PFSK-1 (cell line): ENCODE data around the gene FAM83C.

Source experiments
- FOXP2 ChIP-seq: optimal IDR thresholded peaks from 2 replicates; pipeline ENCODE3; 2011; ENCODE audit warnings: borderline replicate concordance, control low read depth, inconsistent platforms; ENCODE audit not compliant: insufficient read depth; ENCODE audit errors: extremely low read length, extremely low read depth
- POLR2AphosphoS5 ChIP-seq: IDR thresholded peaks from 2 replicates; pipeline ENCODE4 v1.6.1; 2012; ENCODE audit warnings: low read depth, mild to moderate bottlenecking, control low read depth, low read length, moderate library complexity
- SIN3A ChIP-seq: IDR thresholded peaks from 2 replicates; pipeline ENCODE4 v1.6.1; 2012; ENCODE audit warnings: mild to moderate bottlenecking, low read length, moderate library complexity, borderline replicate concordance; ENCODE audit not compliant: insufficient read depth
- TAF1 ChIP-seq: IDR thresholded peaks from 2 replicates; pipeline ENCODE4 v1.6.1; 2012; ENCODE audit warnings: low read length, control low read depth, borderline replicate concordance; ENCODE audit not compliant: insufficient read depth
- TF ChIP-seq, protein P1 (sequence below), 2 experiments: IDR thresholded peaks; 2 replicates each; pipeline versions ENCODE4 v1.6.1 to v1.8.0; 2011 to 2012; ENCODE audit warnings: low read depth in 2 of 2, low read length in 2 of 2, control low read depth in 1 of 2, inconsistent platforms in 1 of 2, mild to moderate bottlenecking in 1 of 2, moderate library complexity in 1 of 2; ENCODE audit not compliant: insufficient read depth in 1 of 2

DNA sequence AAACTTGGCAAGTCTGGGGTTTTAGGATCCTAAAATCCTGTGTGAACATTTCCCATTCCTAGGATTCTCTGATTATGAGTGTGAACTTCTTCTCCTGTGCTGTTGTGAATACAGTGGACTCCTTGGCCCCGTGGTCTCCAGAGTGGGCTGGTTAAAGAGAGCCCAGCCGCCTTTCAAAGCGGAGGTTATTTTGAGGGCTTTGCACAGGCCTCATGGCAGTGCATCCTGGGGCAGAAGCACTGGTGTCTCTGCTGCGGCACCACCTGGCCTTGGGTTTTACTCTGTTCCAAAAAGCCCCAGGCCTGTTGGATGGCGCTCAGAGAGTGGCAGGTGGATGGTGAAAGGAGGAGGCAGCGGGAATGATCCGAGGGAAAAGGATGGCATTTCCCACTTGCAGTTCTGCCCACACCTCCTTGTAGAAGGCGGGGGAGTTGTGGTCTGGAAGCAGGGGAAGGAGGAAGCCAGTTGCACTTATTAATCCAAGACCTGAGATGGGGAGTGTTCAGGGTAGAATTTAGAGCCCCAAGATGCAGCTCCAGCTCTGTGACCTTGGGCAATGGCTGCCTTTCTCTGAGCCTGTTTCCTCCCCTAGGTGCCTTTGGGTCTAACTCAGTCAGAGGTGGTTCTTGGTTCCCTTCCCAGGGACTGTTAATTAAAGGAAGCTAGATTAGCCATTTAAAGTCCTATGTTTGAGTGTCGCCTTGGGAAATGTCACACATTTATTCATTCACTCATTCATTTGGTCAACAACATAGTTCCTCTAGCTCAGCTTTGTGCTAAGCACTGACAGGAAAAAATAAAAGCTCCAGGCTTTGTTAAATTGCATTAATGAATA is 43.4 kb downstream of the FAM83C start:
- TF ChIP-seq, protein P1, sequence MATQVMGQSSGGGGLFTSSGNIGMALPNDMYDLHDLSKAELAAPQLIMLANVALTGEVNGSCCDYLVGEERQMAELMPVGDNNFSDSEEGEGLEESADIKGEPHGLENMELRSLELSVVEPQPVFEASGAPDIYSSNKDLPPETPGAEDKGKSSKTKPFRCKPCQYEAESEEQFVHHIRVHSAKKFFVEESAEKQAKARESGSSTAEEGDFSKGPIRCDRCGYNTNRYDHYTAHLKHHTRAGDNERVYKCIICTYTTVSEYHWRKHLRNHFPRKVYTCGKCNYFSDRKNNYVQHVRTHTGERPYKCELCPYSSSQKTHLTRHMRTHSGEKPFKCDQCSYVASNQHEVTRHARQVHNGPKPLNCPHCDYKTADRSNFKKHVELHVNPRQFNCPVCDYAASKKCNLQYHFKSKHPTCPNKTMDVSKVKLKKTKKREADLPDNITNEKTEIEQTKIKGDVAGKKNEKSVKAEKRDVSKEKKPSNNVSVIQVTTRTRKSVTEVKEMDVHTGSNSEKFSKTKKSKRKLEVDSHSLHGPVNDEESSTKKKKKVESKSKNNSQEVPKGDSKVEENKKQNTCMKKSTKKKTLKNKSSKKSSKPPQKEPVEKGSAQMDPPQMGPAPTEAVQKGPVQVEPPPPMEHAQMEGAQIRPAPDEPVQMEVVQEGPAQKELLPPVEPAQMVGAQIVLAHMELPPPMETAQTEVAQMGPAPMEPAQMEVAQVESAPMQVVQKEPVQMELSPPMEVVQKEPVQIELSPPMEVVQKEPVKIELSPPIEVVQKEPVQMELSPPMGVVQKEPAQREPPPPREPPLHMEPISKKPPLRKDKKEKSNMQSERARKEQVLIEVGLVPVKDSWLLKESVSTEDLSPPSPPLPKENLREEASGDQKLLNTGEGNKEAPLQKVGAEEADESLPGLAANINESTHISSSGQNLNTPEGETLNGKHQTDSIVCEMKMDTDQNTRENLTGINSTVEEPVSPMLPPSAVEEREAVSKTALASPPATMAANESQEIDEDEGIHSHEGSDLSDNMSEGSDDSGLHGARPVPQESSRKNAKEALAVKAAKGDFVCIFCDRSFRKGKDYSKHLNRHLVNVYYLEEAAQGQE (IDR thresholded peaks at IDR 0.05; ENCODE audit: insufficient read depth in 1 of 2, low read depth in 2 of 2, low read length in 2 of 2) = no peak
- TF ChIP-seq POLR2AphosphoS5 (no peak), SIN3A (no peak), TAF1 (no peak), FOXP2 (no peak)
